HTR-8/SVneo (cell line): ENCODE data around the gene HOXC11.

Experiments
- DNase-seq: peaks from one replicate; pipeline ENCODE4 v3.0.0; 2011; ENCODE audit warnings: low spot score, mixed read lengths; ENCODE audit not compliant: insufficient read length
- FAIRE-seq: peaks from 2 replicates; lab custom pipeline; 2011; peaks lifted over from hg19 to GRCh38; lab: Jason Lieb, UNC

Gene HOXC11

DNA sequence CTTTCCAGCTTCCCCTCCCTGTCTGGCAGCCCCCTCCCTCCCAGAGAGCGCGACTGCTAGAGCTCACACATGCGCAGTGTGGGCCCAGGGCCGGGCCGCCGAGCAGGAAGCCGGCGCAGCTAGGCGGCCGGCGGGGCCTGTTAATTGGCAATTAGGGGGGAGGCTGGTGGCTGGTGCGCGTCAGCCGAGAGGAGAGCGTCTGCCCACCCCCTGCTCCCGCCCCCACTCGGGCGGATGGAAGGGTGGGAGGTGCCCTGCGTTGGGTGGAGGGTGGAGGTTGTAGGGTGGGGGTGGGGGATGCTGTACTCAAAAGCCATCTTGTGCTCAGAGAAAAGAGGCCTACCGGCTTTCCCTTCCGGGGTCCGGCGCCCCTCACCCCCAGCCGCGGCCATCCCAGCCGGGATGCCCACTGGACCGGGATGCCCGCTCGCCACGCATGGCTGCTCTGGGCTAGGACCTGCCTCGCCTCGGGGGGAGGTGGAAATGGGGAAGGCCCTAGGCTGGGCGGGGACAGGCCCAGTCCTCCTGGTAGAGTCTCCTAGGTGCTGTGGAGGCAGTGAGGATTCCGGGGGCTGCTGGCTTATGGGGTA, 45.0 kb downstream of the HOXC11 start:
- FAIRE-seq (peak; percentile 4), DNase-seq (peak; percentile 78)

DNA sequence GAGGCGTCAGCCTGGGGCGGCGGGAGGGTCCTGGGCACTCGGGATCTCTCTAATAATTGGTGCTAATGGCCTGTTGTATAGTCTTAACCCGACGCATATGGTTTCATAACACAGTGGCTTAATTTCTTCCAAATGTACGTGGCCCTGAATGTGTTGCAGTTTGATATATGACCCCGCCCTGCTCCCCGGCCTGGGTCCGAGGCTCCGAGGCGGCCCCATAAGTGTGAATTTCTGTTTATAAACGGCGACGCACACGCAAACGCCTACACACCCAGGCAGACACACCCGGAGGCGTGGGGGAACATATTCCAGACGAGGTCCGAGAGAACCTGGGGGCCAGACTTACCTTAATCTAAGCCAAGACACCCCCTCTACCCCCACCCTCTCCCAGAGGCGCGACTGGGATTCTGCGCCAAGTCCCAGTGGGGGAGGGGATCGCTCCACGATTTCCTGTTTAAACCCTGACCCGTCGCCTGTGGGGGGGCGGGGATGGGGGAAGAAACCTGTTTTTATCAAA, 45.6 kb downstream of the HOXC11 start:
- DNase-seq = no peak
- FAIRE-seq = no peak

DNA sequence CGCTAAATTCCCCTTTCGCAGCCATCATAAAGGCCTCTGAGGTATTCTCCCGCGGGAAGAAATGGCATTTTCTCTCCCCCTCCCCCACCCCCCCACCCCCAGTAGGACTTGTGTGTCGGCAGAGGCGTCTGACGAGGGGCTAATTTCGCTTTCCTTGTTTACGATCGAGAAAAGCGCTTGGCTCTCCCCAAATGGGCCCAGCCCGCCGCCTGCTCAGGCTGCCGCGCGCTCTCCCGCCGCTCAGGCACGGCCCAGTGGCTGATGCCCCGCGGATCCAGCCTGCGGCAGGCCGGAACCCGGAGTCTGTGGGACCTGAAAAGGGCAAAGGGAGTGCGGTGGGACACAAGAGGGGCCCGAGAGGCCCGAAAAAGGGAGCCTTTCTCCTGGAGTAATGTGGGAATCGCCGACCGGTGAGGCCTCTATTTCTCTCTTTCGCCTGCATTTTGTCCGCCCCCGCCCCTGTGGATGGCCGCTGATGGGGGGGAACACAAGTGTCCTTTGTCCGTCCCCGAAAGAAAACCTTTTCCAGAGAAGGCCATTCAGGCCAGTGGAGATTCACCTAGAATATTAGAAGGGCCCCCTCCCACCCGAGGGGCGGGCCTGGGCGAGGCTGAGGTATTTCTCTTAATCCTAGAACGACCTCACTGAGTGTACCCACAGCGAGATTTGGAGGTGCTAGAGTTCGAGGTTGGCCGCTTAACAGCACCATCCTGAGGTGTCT, 46.3 kb downstream of the HOXC11 start:
- DNase-seq (no peak), FAIRE-seq (no peak)

DNA sequence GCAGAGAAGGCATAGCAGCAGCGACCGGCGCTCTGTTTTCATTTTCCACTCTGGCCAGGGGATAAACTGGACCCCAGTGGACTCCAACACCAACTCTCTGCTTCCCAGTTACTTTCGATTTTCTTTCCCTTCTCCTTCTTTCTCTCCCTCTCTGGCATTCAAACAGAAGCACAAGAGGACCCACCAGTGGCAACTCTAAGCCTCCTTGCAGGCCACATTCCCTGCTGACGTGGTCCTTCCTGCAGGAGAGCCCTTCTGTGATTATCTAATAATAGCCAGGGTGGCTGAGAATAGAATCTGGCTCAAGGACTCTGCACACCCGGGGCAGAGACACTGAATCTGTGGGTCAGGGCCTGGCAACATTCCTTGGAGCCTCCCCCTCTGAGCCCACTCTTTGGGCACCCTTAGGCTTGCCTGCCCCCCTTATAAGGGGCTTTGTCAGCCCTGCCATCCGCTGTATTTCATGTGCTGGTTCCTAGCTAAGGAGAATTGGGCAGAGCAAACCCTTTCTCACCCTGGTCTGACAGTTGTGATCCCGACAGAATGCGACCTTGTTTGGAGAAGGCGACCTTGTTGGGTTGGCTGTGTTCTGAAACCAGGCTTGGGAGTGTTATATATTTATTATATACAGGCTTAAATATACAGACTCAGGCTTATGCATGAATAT, 47.1 kb downstream of the HOXC11 start:
- DNase-seq = no peak
- no peak for FAIRE-seq

DNA sequence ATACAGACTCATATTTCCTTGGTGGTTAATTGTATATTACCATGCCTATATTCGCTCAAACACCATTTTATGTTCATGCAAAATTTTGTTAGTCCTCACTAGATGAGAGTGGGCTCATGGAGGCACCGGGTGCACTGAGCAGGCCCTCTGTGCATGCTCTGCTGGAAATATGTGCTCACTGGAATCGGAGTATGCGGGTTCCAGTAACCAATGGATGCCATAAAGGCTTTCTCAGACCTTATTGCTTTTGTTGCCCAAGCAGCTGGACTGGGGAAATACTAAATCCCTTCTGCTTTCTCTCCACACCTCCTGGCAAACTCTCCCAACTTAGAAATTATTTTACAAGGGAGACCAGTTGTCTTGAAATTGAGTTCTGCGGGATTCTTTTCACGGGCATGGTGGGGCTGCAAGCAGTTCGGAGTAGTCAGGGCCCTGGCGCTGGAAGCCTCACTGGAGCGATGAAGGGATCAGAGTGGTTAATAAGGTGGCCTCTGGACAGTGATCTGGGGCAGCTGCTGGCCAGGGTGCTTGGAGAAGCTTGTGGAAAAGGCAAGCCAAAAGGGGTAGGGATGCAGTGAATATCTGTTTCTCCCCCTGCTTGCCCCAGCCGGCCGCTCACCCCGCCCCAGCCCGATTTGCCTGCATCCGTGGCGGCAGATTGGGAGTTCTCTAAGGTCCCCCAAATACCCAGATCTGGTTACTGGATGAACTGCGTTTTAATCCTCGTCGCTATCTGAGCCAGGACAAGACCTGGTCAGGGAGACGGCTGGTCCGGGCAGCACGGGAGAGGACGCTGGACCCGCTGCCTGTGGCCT, 47.9 kb downstream of the HOXC11 start:
- FAIRE-seq = no peak
- DNase-seq = no peak

DNA sequence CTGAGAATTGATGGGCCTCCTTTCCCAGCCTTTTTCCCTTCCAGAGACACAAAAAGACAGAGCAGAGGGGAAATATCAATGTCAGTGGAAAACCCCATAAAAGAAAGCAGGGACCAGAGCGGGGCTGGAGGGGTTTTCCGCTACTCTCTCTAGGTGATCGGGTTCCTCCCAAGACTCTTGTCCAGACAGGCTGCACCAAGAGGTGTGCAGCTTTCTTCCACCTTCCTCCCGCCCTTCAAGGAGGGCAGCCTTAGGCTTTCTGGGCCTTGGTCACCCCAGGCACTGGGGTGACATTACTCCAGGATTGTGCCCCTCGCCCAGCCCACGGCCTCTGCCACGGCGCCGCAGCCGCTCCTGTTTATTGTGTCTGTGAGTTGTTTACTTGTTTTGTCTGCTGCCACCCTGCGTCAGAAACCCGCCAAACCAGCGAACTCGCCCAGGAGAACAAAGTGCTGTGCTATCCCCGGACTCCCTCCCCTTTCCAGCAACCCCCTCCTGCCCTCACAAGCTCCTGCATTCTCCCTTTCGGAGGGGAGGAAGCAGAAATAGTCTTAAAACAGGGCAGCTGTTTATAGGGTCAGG, 48.6 kb downstream of the HOXC11 start:
- FAIRE-seq = no peak
- no peak for DNase-seq

DNA sequence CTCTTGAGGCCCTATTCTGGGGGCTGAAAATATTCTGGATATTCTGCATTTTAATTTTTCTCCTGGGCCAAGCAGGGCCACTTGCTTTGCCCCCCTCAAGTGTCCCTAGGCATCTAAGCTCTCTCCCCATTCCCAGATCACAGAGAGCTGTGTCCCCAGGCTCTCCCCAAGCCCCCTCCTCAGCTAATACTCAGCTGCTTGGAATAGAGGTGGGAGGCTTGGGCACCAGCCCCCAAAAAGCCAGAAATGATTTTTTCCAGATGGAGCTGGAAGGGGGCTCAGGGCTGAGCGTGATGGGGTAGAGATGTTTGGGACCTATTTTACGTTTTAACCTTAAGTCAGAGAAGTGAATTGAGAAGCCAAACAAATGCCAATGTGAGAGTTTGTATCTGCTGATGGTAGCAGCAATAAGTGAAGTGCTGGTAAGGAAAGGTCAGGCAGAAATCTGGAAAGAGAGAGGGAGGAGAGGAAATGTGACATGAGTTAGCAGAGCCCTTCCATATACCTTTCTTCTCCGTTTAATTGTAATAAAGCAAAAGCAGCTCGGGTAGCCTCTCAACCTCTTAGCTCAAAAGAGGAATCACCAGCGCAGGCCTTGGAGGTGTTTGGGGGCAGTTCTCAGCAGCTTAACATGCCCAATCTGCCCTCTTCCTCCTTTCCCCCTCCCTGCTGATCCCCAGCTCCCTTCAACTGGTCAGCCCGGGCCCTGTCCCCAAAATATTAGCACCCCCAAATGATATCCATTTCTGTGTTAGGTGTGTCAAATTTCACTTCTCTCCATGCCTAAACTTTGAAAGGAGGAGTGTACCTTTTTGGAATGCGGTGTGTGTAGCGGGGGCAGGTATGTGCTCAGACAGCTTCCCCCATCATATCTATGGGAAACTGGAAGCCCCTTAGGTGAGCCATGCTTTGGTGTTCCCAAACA, 50.3 kb downstream of the HOXC11 start:
- FAIRE-seq (no peak), DNase-seq (no peak)

DNA sequence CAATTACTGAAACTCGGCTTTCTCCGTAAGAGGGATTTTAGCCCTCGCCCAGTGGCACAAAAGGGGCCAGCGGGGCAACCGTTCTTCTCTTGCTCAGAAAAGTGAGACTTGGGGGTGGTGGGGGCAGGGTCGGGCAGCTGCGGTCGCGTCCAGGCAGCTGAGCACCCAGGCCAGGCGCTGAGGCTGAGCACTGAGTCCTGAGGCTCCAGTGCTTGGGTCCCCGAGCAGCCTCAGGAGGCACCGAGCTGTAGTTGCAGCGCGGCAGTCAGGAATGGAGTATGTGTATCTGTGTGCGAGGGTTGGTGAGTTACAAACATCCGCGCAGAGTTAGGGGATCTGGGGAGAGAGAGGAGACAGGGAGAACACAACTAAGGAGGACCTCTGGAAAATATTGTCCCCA, 51.2 kb downstream of the HOXC11 start:
- FAIRE-seq (no peak), DNase-seq (no peak)

DNA sequence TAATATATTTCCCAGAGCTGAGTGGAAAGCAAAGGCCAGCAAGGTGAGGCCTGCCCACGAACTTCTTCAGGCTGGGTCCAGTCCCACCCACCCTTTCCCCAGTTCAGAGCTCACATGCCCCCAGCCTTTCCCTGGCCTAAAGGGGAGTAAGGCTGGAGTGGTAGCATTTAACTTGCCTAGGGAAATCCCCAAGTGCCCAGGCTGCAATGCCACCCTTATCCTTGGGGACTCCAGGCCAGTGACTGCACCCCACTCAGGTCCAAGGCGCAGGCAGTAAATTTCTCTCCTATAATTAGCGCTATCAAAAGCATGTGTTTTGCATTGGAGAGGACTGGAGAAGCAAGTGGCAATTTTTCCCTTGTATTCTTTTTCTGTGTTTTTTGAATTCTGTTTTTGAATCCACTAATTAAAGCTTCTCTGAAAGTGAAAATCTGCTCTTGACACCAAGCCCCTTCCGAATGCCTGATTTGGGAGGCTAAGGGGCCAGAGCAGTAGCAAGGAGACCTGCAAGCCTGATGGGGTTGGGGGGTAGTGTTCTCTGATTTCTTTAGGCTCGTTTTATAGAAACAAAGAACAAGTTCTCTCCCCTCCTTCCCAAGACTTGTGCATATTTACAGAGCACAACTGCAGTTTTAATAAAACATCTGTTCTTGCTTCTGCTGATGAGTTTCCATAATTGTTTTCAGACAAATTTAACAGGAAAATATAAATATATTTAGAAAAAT, 51.8 kb downstream of the HOXC11 start:
- no peak for FAIRE-seq
- no peak for DNase-seq

DNA sequence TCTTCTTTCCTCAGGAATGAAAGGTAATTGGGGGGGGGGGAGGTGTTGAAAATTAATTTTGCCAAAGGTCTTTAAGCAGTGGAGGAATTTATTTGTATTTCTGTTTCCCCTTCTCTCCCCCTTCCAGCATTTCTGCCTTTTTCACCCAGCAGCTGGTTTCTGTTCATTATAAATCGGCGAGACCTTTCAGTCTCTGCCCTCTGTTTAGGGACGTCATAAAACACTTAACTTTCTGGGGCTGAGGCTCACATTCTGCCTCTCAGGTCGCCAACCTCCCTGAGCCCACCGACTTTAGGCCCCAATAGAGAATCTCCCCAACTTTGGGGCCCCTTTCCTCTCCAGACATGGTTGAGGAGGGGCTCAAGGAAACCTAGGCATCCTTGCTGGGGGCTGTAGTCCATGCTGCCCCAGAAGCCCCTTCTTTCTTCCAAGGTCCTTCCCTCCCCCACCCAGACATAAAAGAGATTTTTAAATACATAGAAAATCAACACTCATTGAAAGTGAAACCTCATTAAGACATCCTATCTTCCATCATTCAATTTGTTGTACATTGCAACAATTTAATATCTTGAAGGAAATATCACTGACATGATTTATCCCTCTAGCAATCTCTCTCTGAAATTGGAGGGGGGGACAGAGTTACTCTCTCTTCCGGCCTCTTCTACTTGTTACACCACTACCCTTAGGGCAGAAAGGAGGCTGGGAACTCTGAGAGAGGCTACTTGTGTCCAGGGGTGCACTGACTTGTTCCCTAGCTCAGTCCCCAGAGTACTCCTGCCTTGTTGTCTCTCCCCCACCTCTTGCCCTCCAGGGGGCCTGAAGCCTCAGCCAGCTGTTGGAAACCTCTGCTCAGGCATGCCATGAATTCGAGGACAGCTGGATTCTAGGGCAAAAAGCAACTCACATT, 52.8 kb downstream of the HOXC11 start:
- no peak for DNase-seq
- FAIRE-seq = no peak

DNA sequence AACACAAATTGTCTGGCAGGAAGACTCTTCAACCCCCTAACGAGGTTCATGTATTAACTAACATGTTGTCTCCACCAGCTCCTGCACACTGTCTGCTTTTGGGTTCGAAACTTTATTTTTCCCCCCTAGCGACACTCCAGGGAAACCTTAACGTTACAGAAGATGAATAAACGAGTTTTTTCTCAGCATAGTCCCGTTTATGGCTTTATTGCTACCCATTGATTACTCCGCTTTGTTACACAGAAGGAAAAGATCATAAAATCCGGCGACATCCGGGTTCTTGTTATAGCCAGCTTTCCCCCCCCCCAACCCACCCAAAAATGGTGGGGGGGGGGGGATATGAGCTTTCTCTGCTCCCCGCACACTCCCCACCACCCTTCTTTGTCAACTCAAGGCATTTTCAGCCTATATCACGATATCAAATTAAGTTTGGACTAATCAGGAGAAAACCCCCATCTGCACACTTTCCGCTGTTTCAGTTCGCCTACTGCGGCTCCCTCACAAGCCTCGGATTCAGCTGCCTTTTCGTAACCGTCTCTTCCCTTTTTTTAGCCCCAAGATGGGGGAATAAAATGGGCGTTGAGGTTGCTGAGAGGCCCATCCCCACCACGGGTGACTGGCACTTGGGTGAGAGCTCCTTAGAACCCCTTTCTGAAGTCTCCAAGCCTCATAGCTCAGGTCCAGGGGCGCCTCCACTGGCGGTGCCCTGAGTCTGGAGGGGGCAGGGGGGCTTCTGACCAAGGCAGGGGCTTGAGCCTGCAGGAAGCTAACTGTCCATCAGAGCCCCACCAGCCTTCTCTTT, 53.9 kb downstream of the HOXC11 start:
- no peak for DNase-seq
- no peak for FAIRE-seq
